PC-3 (cell line): ENCODE data around the gene ACKR3.

ENCODE experiments used
- CTCF ChIP-seq: fragments of 300-600 bp; sonication (generic); conservative IDR thresholded peaks from 2 replicates; pipeline ENCODE4 v1.5.1; 2017; ENCODE audit warnings: antibody characterized with exemption, low read depth, mild to moderate bottlenecking, low read length
- EZH2 ChIP-seq: fragments of 300-600 bp; sonication (generic); IDR thresholded peaks from one replicate; pipeline ENCODE4 v1.6.1; 2017; ENCODE audit warnings: antibody characterized with exemption, mild to moderate bottlenecking, low read length; ENCODE audit not compliant: unreplicated experiment

- TF ChIP-seq CTCF = no peak
- no peak for TF ChIP-seq EZH2
Measured at GRCh38 chr2:236571145-236571544, 1.5 kb downstream of the ACKR3 start.
